ENCODE data around the gene NRXN3.

The NRXN3 gene

GRCh38 chr14:78975734-78976133 lies 805.6 kb downstream of the NRXN3 start:
- CTCF ChIA-PET = interaction anchor here (1.3 kb wide), 1 partner anchor 9 kb away, joined by 3 read pairs; no protein-coding TSS in a partner anchor
- POLR2A ChIA-PET = no interaction called here
- no peak for DNase-seq (ENCODE audit: extremely low spot score)
- TF ChIP-seq CTCF (IDR thresholded peaks at IDR 0.05; ENCODE audit: control extremely low read depth, extremely low read depth, low read depth, missing control alignments) = no peak

- no peak for DNase-seq (ENCODE audit: extremely low spot score)
- ChIA-PET POLR2A (no interaction called here), CTCF (interaction anchor here (1.2 kb wide), 1 partner anchor 9 kb away, joined by 4 read pairs; no protein-coding TSS in a partner anchor)
- TF ChIP-seq CTCF (IDR thresholded peaks at IDR 0.05; ENCODE audit: control extremely low read depth, extremely low read depth, low read depth, missing control alignments) = no peak
These were observed 808.7 kb downstream of the NRXN3 start for GRCh38 chr14:78978896-78979295.

DNA sequence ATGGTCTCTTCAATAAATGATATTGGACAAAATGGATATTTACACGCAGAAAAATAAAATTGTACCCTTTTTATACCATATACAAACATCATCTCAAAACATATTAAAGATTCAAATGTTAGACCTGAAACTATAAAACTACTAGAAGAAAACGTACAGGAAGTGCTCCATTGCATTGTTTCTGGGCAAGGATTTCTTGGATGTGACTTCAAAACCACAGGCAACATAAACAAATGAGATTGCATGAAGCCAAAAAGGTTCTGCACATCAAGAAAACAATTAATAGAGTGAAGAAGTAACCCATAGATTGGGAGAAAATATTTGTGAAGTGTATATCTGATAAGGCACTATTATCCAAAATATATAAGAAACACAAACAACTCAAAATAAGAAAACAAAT lies 812.4 kb downstream of the NRXN3 start:
- DNase-seq (ENCODE audit: extremely low spot score) = no peak
- CTCF ChIA-PET = no interaction called here
- POLR2A ChIA-PET = no interaction called here
- TF ChIP-seq CTCF (IDR thresholded peaks at IDR 0.05; ENCODE audit: control extremely low read depth, extremely low read depth, low read depth, missing control alignments) = no peak

DNA sequence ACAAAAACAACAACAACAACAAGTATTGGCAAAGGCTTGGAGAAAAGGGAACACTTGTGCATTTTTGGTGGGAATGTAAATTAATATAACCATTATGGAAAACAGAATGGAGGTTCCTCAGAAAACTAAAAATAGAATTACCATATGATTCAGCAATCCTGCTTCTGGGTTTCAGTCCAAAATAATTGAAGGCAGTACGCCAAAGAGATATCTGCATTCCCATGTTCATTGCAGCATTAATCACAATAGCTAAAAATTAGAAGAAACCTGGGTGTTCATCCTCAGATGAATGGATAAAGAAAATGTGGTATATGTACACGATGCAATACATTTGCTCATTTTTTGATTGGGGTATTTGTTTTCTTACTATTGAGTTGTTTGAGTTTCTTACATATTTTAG lies 813.0 kb downstream of the NRXN3 start:
- CTCF ChIA-PET = no interaction called here
- POLR2A ChIA-PET = no interaction called here
- TF ChIP-seq CTCF (IDR thresholded peaks at IDR 0.05; ENCODE audit: control extremely low read depth, extremely low read depth, low read depth, missing control alignments) = no peak
- no peak for DNase-seq (ENCODE audit: extremely low spot score)

DNA sequence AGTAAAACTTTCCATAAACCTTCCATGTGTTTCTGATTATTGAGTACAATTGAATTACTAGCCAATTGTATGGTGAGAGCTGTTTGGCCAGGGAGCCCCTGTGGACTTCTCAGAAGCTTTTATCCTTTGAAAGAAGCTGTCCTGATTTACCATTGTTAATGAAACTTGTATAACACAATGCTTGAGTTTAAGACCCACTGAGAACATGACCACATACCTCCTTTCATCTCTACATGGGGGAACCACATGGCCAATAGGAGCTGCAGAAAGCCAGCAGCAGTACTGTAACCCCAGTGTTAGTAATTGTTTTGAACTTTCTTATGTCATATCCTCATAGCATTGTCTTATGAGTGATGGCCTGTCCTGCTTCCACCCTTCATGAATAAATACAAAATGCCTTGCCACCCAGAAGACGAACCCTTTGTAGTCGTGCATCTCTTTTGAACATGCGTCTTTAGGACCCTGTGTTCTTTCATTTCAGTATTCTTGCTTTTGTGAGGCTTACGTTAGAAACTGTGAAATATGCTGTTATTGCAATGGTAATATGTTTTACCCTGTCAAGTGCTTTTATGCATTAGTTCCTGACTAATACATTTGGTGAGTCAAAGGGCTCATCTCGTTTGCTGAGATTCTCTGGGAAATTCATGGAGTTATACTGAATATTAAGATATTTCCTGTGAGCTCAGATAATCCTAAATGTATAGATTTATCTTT lies 815.7 kb downstream of the NRXN3 start:
- POLR2A ChIA-PET = no interaction called here
- TF ChIP-seq CTCF (IDR thresholded peaks at IDR 0.05; ENCODE audit: control extremely low read depth, extremely low read depth, low read depth, missing control alignments) = no peak
- CTCF ChIA-PET = interaction anchor here (1.4 kb wide), 1 partner anchor 52 kb away, joined by 4 read pairs; no protein-coding TSS in a partner anchor
- DNase-seq (ENCODE audit: extremely low spot score) = no peak

DNA sequence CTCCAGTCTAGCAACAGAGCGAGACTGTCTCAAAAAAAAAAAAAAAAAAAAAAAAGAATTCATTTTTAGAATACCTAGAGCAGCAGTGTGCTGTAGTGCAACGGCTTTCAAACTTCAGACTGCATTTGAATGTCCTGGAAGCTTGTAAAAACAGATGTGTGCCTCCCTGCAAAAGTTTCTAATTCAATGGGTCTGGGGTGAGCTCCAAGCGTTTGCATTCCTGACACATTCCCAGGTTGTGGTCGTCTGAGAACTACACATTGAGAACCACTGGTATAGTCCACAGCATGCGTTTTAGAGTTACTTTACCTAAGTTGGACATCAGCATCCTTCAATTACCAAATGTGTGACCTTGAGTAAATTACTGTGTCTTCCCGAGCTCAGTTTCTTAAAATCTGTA lies 816.8 kb downstream of the NRXN3 start:
- DNase-seq (ENCODE audit: extremely low spot score) = no peak
- CTCF ChIA-PET = interaction anchor here (0.9 to 1.0 kb wide), 2 partner anchors 10 to 17 kb away, joined by 3 to 4 read pairs; no protein-coding TSS in a partner anchor
- POLR2A ChIA-PET = no interaction called here
- TF ChIP-seq CTCF (IDR thresholded peaks at IDR 0.05; ENCODE audit: control extremely low read depth, extremely low read depth, low read depth, missing control alignments) = no peak
